Activated T-cell treated with anti-CD3 and anti-CD28 coated beads, Interleukin-2, amount 50 U/mL, for 72 hours (primary cell): Measurements from ENCODE around the gene MBOAT7. TPM values are rescaled to one million over a fixed set of nuclear protein-coding genes. Genes with fewer than 3 reads are reported as not detected.
"Not testable (repeated sequence)": the region's sequence is repeated elsewhere in the genome, so short reads cannot be mapped to it uniquely, and the experiment has no call there.

Source experiments
- ATAC-seq, 2 donors: fragments of 150-1000 bp; cut with Tn5 transposase; replicated peaks in 1 of 2; 2 replicates each; pipeline ENCODE4 v1.10.0; 2021; ENCODE audit warnings: moderate library complexity in 2 of 2, mild to moderate bottlenecking in 1 of 2
- DNase-seq, 2 donors: peaks; one replicate each; pipeline ENCODE4 v3.0.0; 2021 to 2022; ENCODE audit warnings: mixed read lengths in 1 of 2
- H3K27ac Mint-ChIP-seq: one replicate; pipeline ENCODE4 v1.8.0; 2022; ENCODE audit warnings: mild to moderate bottlenecking, moderate library complexity, mixed read lengths
- H3K27me3 Mint-ChIP-seq: one replicate; pipeline ENCODE4 v1.8.0; 2022; ENCODE audit warnings: low read depth, mixed read lengths
- H3K36me3 Mint-ChIP-seq, 2 donors: one replicate each; pipeline ENCODE4 v1.8.0; 2022; ENCODE audit warnings: mixed read lengths in 2 of 2, mild to moderate bottlenecking in 1 of 2; ENCODE audit not compliant: insufficient read depth in 2 of 2
- H3K4me1 Mint-ChIP-seq: one replicate; pipeline ENCODE4 v1.8.0; 2022; ENCODE audit warnings: low read depth, mixed read lengths
- H3K4me3 Mint-ChIP-seq, 2 donors: one replicate each; pipeline ENCODE4 v1.8.0; 2022; ENCODE audit warnings: mild to moderate bottlenecking in 2 of 2, mixed read lengths in 2 of 2, moderate library complexity in 2 of 2
- H3K9me3 Mint-ChIP-seq, 2 donors: one replicate each; pipeline ENCODE4 v1.8.0; 2022; ENCODE audit warnings: mixed read lengths in 2 of 2
- total RNA-seq, 2 donors: library from RNA; stranded (reverse); gene quantifications; one replicate each; pipeline ENCODE4 v1.2.3, GENCODE V29; 2022

MBOAT7 gene
- total RNA-seq, 2 donors from 2014 or later, result 60.3 to 71.0 TPM

- Mint-ChIP-seq H3K27ac (peak within 1 kb of the TSS; percentile 92), H3K4me3 (peak within 1 kb of the TSS; percentile 85 to 96), H3K27me3 (no peaks in the 10 kb centered on the region), H3K4me1 (peaks cover 45% of the 10 kb centered on the region), H3K9me3 (no peaks in the 10 kb centered on the region), H3K36me3 (peaks cover 3 to 13% of the 10 kb centered on the region in 2 donors)
- ATAC-seq (peak; percentile 35 to 38), DNase-seq (peak; percentile 91 to 93)
These were observed 1.8 kb upstream of the MBOAT7 start, which contains the start of gene TSEN34 for GRCh38 chr19:54191011-54191810. Gene TSEN34, plus strand, starts transcription at chr19:54191308. Its CDS starts 57 bp downstream, at chr19:54191365.

GRCh38 chr19:54190503-54191010 lies 1.2 kb upstream of the MBOAT7 start:
- Mint-ChIP-seq H3K9me3 (no peaks in the 10 kb centered on the region), H3K4me1 (peaks cover 45% of the 10 kb centered on the region), H3K27ac (peak overlapping the region; percentile 92), H3K36me3 (peaks cover 3 to 13% of the 10 kb centered on the region in 2 donors), H3K27me3 (no peaks in the 10 kb centered on the region), H3K4me3 (peak overlapping the region; percentile 85 to 96)
- ATAC-seq, result peak; percentile 69 to 71
- DNase-seq, result peak; percentile 100

- Mint-ChIP-seq H3K4me3 (peak overlapping the region; percentile 85 to 96), H3K36me3 (peaks cover 2 to 11% of the 10 kb centered on the region in 2 donors), H3K27me3 (no peaks in the 10 kb centered on the region), H3K27ac (peak overlapping the region; percentile 92), H3K9me3 (no peaks in the 10 kb centered on the region), H3K4me1 (peaks cover 49% of the 10 kb centered on the region)
- ATAC-seq (peak; percentile 64 to 67), DNase-seq (peak; percentile 100)
These were observed 539 bp upstream of the MBOAT7 start for GRCh38 chr19:54189735-54190502.

- peaks cover 49% of the 10 kb centered on the region for H3K4me1 Mint-ChIP-seq
- DNase-seq, result peak; percentile 53 to 62
- no peaks in the 10 kb centered on the region for H3K27me3 Mint-ChIP-seq
- peaks cover 2 to 9% of the 10 kb centered on the region in 2 donors for H3K36me3 Mint-ChIP-seq
- H3K4me3 Mint-ChIP-seq, result peak overlapping the region; percentile 85 to 96
- ATAC-seq, result no peak
- H3K9me3 Mint-ChIP-seq, result no peaks in the 10 kb centered on the region
- H3K27ac Mint-ChIP-seq, result peak overlapping the region; percentile 96
These were observed 1.0 kb downstream of the MBOAT7 start for GRCh38 chr19:54188215-54188871.

GRCh38 chr19:54186934-54187381 lies 2.4 kb downstream of the MBOAT7 start:
- DNase-seq, result no peak
- Mint-ChIP-seq H3K27me3 (no peaks in the 10 kb centered on the region), H3K4me3 (peak overlapping the region; percentile 85 to 96), H3K36me3 (peaks cover 2 to 3% of the 10 kb centered on the region in 2 donors), H3K4me1 (peaks cover 35% of the 10 kb centered on the region), H3K9me3 (no peaks in the 10 kb centered on the region), H3K27ac (no peak overlapping the region)
- no peak for ATAC-seq

GRCh38 chr19:54186351-54186750 lies 3.0 kb downstream of the MBOAT7 start:
- DNase-seq (no peak), ATAC-seq (no peak)
- no peak overlapping the region for H3K27ac Mint-ChIP-seq
- H3K9me3 Mint-ChIP-seq, result no peaks in the 10 kb centered on the region
- H3K4me3 Mint-ChIP-seq, result no peak overlapping the region
- peaks cover 2 to 3% of the 10 kb centered on the region in 2 donors for H3K36me3 Mint-ChIP-seq
- peaks cover 30% of the 10 kb centered on the region for H3K4me1 Mint-ChIP-seq
- H3K27me3 Mint-ChIP-seq, result no peaks in the 10 kb centered on the region

- Mint-ChIP-seq H3K4me3 (no peak overlapping the region), H3K9me3 (no peaks in the 10 kb centered on the region)
These were observed 5.9 kb downstream of the MBOAT7 start for GRCh38 chr19:54183431-54183830.

GRCh38 chr19:54181894-54182293 lies 7.5 kb downstream of the MBOAT7 start:
- not testable (repeated sequence) for H3K9me3 Mint-ChIP-seq, H3K4me3 Mint-ChIP-seq, H3K27me3 Mint-ChIP-seq, H3K36me3 Mint-ChIP-seq, DNase-seq, ATAC-seq, H3K27ac Mint-ChIP-seq
- H3K4me1 Mint-ChIP-seq, result peaks cover 11% of the 10 kb centered on the region

More at GRCh38 chr19:54183431-54183830, 5.9 kb downstream of the MBOAT7 start:
- peaks cover 5% of the 10 kb centered on the region in 2 donors for H3K36me3 Mint-ChIP-seq
- ATAC-seq (no peak), DNase-seq (no peak)
- H3K27ac Mint-ChIP-seq, result no peak overlapping the region
- peaks cover 27% of the 10 kb centered on the region for H3K4me1 Mint-ChIP-seq
- no peaks in the 10 kb centered on the region for H3K27me3 Mint-ChIP-seq

- peaks cover 4 to 7% of the 10 kb centered on the region in 2 donors for H3K36me3 Mint-ChIP-seq
- DNase-seq (no peak), ATAC-seq (no peak)
- no peaks in the 10 kb centered on the region for H3K9me3 Mint-ChIP-seq
- no peak overlapping the region for H3K4me3 Mint-ChIP-seq
- no peaks in the 10 kb centered on the region for H3K27me3 Mint-ChIP-seq
- peaks cover 4% of the 10 kb centered on the region for H3K4me1 Mint-ChIP-seq
- H3K27ac Mint-ChIP-seq, result no peak overlapping the region
These were observed 8.7 kb downstream of the MBOAT7 start for GRCh38 chr19:54180691-54181091.

- Mint-ChIP-seq H3K27ac (no peak overlapping the region), H3K4me1 (no peaks in the 10 kb centered on the region), H3K9me3 (no peaks in the 10 kb centered on the region), H3K4me3 (no peak overlapping the region), H3K36me3 (peaks cover 4 to 7% of the 10 kb centered on the region in 2 donors), H3K27me3 (no peaks in the 10 kb centered on the region)
- no peak for DNase-seq
- no peak for ATAC-seq
These were observed 9.4 kb downstream of the MBOAT7 start for GRCh38 chr19:54179921-54180461.

GRCh38 chr19:54179262-54179852 lies 10.0 kb downstream of the MBOAT7 start:
- Mint-ChIP-seq H3K27ac (no peak overlapping the region), H3K9me3 (no peaks in the 10 kb centered on the region), H3K36me3 (peaks cover 4 to 7% of the 10 kb centered on the region in 2 donors), H3K4me3 (no peak overlapping the region), H3K4me1 (no peaks in the 10 kb centered on the region), H3K27me3 (no peaks in the 10 kb centered on the region)
- no peak for DNase-seq
- ATAC-seq, result no peak
